Anterior cingulate cortex (tissue), 58 donors: ENCODE measurements around the gene IPO9.
"Not testable (repeated sequence)": the region's sequence is repeated elsewhere in the genome, so short reads cannot be mapped to it uniquely, and the experiment has no call there.

Source experiments
- DNase-seq, 58 donors: peaks; one replicate each; lab custom pipeline; 2025; lab: John Stamatoyannopoulos, UW

IPO9 gene

GRCh38 chr1:201842472-201843027 is 13.6 kb downstream of the IPO9 start:
- DNase-seq, result no peak

GRCh38 chr1:201845331-201846083 is 16.6 kb downstream of the IPO9 start:
- no peak for DNase-seq

- DNase-seq, result no peak
Observed at GRCh38 chr1:201847150-201847549, 18.2 kb downstream of the IPO9 start.

- no peak for DNase-seq
Observed at GRCh38 chr1:201848230-201848629, 19.3 kb downstream of the IPO9 start.

DNA sequence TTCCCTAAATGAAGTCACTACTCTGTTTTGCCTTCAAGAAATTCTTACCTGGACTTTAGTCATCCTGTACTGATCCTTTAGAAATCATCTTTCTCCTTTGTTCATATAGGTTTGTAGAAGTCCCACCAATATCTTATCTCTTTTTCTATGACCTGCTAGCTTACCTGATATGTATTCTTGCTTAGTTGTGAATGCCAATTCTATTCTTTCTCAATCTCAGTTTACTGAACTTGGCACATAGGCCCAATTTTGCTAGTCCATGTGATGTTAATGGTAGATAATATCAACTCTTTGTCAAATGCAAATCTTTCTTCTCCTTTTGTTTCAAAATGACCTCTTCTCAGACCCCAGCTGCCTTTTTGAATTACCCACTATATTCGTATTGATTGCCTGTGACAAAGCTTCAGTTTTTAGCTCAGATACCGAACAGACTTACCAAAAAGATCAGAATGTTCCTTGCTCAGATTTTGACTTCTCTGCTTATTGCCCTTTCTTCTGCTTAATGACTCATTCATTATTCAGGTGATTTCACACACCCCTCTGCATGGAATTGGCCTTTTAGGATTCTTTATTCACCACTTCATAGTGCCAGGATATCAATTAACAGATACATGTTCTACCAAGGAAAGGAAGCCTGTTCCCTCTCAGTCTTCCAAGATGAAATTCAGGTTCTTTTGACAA is 20.6 kb downstream of the IPO9 start:
- no peak for DNase-seq

GRCh38 chr1:201850053-201850397 is 21.1 kb downstream of the IPO9 start:
- DNase-seq, result peak in 1 of 58 donors; percentile 7

- DNase-seq, result no peak
Observed at GRCh38 chr1:201851949-201852348, 23.0 kb downstream of the IPO9 start.

DNA sequence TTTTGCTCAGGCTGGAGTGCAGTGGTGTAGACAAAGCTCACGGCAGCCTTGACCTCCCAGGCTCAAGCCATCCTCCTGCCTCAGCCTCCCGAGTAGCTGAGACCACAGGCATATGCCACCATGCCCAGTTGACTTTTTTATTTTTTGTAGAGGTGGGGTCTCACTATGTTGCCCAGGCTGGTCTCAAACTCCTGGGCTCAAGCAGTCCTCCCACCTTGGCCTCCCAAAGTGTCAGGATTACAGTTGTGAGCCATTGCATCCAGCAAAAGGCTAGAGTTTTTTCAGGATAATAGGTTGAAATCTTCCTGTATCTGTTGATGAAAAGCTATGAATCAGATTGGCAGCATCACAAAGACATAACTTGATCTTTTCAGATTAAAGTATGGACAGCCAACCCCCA is 27.8 kb downstream of the IPO9 start:
- not testable (repeated sequence) for DNase-seq

GRCh38 chr1:201859424-201859823 is 30.5 kb downstream of the IPO9 start:
- no peak for DNase-seq

GRCh38 chr1:201861448-201861847 is 32.5 kb downstream of the IPO9 start:
- DNase-seq, result no peak

GRCh38 chr1:201870397-201870796 is 41.4 kb downstream of the IPO9 start:
- DNase-seq, result no peak

DNA sequence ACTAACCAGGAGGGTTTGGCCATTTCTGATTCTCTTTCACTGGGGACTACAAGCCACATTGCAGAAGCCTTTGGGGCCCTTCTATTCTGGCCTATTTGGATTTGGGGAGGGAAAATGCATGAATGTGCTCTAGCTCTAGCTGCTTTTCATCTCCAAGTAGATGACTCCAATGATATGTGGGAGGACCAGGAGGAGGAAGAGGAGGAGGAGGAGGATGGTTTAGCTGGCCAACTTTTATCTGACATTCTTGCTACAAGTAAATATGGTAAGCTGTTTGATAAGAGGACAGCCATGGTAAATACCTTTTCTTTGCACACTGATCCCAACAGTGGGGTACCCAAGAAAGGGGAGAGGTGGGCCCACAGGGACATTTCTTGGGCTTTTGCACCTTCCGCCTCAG is 45.7 kb downstream of the IPO9 start:
- no peak for DNase-seq

DNA sequence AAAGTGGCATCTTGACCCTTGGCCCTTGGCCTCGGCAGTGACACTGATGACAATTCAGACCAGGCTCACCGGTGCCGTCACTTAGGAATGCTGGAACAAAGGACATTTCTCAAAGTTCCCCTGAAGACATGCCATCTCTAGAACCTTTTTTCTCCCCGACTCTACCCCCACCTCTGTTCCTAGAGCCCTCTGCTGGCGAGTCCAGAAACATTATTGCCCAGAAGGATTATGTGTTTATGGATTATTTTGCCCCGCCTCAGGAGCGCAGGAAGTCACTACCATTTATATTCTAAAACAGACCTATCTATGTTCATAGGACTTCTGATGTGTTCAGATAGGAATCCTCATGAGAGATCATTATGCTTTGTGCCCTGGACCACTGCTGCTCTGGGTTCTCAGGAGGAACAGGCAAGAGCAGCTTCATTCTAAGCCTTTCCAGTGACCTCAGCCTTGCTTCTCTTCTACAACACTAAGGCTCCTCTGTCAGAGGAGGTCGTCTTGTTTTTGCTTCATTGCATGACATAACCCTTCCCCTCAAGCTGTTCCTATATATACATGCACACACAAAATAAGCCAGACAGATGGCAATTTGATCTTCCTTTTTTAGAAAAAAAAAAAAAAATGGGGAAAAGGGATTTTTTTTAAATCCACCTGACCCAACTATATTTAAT is 47.3 kb downstream of the IPO9 start:
- peak in 1 of 58 donors; percentile 37 for DNase-seq

DNA sequence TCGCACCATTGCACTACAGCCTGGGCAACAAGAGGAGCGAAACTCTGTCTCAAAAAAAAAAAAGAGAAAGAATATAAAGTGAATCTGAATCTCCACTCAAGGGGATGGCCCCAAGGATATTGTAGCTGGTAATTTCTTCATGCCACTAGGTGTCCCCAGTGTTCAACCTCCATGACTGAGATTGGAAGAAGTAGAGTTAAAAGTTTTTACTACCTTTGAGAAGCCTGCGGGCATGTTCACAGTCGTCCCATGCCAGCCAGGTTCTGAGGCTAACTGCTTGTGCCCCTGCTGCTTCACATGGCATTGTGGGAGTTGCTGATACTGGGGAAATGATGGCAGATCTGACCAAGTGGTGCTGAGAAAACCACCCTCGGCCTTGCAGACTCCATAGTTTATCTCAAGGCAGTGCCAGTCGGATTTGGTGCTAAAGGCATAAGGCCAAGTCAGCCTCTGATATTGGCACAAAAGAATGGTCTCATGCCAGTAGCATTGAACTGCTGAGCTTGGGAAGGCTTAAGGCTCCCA is 49.0 kb downstream of the IPO9 start:
- peak in 28 of 58 donors; percentile 32 to 78 (median 46) for DNase-seq

- DNase-seq, result no peak
Observed at GRCh38 chr1:201880928-201881571, 52.1 kb downstream of the IPO9 start.

GRCh38 chr1:201881617-201882016 is 52.7 kb downstream of the IPO9 start:
- no peak for DNase-seq

- DNase-seq, result peak in 18 of 58 donors; percentile 23 to 73 (median 40)
Observed at GRCh38 chr1:201882665-201883132, 53.7 kb downstream of the IPO9 start.

- DNase-seq, result no peak
Observed at GRCh38 chr1:201883266-201883665, 54.3 kb downstream of the IPO9 start.

DNA sequence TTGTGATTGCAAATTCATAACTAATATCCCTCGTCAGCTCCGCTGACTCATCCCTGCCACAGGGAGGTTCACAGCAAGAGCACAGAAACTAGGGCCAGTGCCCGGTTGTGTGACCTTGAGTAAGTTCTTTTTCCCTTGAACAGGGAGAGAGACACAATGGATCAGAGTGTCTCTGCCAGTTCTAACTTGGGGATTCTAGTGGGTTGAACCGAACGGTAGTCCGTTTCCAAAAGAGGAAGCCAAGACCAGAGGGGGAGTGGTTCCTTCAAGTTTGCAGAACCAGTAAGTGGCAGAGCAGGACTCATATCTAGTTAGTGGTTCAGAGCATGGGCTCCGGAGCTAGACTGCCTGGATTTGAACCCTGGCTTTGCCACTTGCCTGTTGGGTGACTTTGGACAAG is 54.8 kb downstream of the IPO9 start:
- peak in 8 of 58 donors; percentile 19 to 51 (median 33) for DNase-seq

GRCh38 chr1:201884425-201884824 is 55.5 kb downstream of the IPO9 start:
- DNase-seq, result no peak
